Endothelial cell of umbilical vein (primary cell): ENCODE results near the gene MDP1. TPM values are rescaled to one million over a fixed set of nuclear protein-coding genes. Genes with fewer than 3 reads are reported as not detected.
"Not testable (repeated sequence)": the region's sequence is repeated elsewhere in the genome, so short reads cannot be mapped to it uniquely, and the experiment has no call there.

Experiments
- BruUV-seq: library from RNA; stranded (reverse); fragments of 400-500 nt; replicated peaks from 2 replicates; lab custom pipeline; 2021; lab: Mats Ljungman, UMichigan
- CTCF ChIA-PET: fragments of 300-600, 350-600 bp; sonication (Branson Sonifier 250); formaldehyde crosslinking; loops from one replicate; lab custom pipeline; 2021; ENCODE audit warnings: antibody characterized with exemption, inconsistent platforms; lab: Charles Lee
- POLR2A ChIA-PET: fragments of 300-600, 350-600 bp; sonication (Branson Sonifier 250); formaldehyde crosslinking; loops from one replicate; lab custom pipeline; 2021; ENCODE audit warnings: antibody characterized with exemption, inconsistent platforms; lab: Charles Lee
- DNase-seq: peaks from one replicate; pipeline ENCODE4 v3.0.0-alpha.2; 2011; ENCODE audit warnings: low read depth, low spot score
- FAIRE-seq: peaks from 2 replicates; lab custom pipeline; 2011; peaks lifted over from hg19 to GRCh38; lab: Jason Lieb, UNC
- H2AFZ ChIP-seq: 2 replicates; pipeline ENCODE4 v1.6.0; 2012; ENCODE audit warnings: low read depth, low read length, control low read depth, inconsistent platforms
- H3K27ac ChIP-seq: 2 replicates; pipeline ENCODE4 v1.5.1; 2011; ENCODE audit warnings: low read depth, mild to moderate bottlenecking, control low read depth, low read length, moderate library complexity; ENCODE audit not compliant: insufficient read depth
- H3K27me3 ChIP-seq, 2 experiments: 2 replicates each; pipeline versions ENCODE4 v1.6.0 to v1.6.1; 2011; ENCODE audit warnings: low read length in 2 of 2, mixed read lengths in 1 of 2; ENCODE audit not compliant: control insufficient read depth in 2 of 2, insufficient read depth in 2 of 2
- H3K36me3 ChIP-seq, 2 experiments: 2 replicates in 1 of 2; 3 replicates in 1 of 2; pipeline ENCODE4 v1.5.1; 2011; ENCODE audit warnings: low read length in 2 of 2, mild to moderate bottlenecking in 1 of 2, moderate library complexity in 1 of 2; ENCODE audit not compliant: control insufficient read depth in 2 of 2, insufficient read depth in 2 of 2; ENCODE audit errors: extremely low read depth in 1 of 2
- H3K4me1 ChIP-seq: 3 replicates; pipeline ENCODE4 v1.5.1; 2011; ENCODE audit warnings: mild to moderate bottlenecking, low read length; ENCODE audit not compliant: control insufficient read depth, insufficient read depth; ENCODE audit errors: extremely low read depth
- H3K4me2 ChIP-seq: 2 replicates; pipeline ENCODE4 v1.6.1; 2011; ENCODE audit warnings: low read length, control low read depth, mixed read lengths; ENCODE audit not compliant: insufficient read depth
- H3K4me3 ChIP-seq, 3 experiments: fragments of 200-600 bp in 1 of 3; sonication (generic), shearing (Covaris generic) in 1 of 3; replicated peaks in 1 of 3; 2 replicates each; pipeline ENCODE4 v1.5.1; 2011 to 2016; ENCODE audit warnings: control low read depth in 3 of 3, low read length in 3 of 3, mild to moderate bottlenecking in 2 of 3, inconsistent platforms in 1 of 3, low read depth in 1 of 3, moderate library complexity in 1 of 3; ENCODE audit not compliant: insufficient read depth in 1 of 3
- H3K79me2 ChIP-seq: 2 replicates; pipeline ENCODE4 v1.6.0; 2012; ENCODE audit warnings: low read length, inconsistent platforms; ENCODE audit not compliant: control insufficient read depth, insufficient read depth
- H3K9ac ChIP-seq: replicated peaks from 2 replicates; pipeline ENCODE3; 2011; ENCODE audit warnings: low read length, control low read depth; ENCODE audit not compliant: insufficient read depth; ENCODE audit errors: extremely low read depth
- H3K9me1 ChIP-seq: replicated peaks from 3 replicates; pipeline ENCODE4 v1.6.0; 2011; ENCODE audit warnings: mild to moderate bottlenecking, low read length; ENCODE audit not compliant: control insufficient read depth, insufficient read depth; ENCODE audit errors: extremely low read depth
- H3K9me3 ChIP-seq: replicated peaks from 2 replicates; pipeline ENCODE4 v1.5.1; 2012; ENCODE audit warnings: low read length, inconsistent platforms; ENCODE audit not compliant: control insufficient read depth, insufficient read depth
- H4K20me1 ChIP-seq: replicated peaks from 2 replicates; pipeline ENCODE3; 2011; ENCODE audit warnings: mild to moderate bottlenecking, low read length; ENCODE audit not compliant: control insufficient read depth, insufficient read depth; ENCODE audit errors: extremely low read depth
- CTCF ChIP-seq, 2 donors: IDR thresholded peaks; 1 replicate in 1 of 2; 2 replicates in 1 of 2; pipeline ENCODE4 v1.5.1; 2011; ENCODE audit warnings: low read length in 2 of 2, mild to moderate bottlenecking in 2 of 2, moderate library complexity in 2 of 2, control low read depth in 1 of 2, inconsistent platforms in 1 of 2, low read depth in 1 of 2; ENCODE audit not compliant: insufficient read depth in 1 of 2; ENCODE audit errors: extremely low read depth in 1 of 2
- EZH2 ChIP-seq: IDR thresholded peaks from 2 replicates; pipeline ENCODE4 v1.6.1; 2012; ENCODE audit warnings: borderline replicate concordance, low read depth, mild to moderate bottlenecking, moderate library complexity, low read length, inconsistent platforms; ENCODE audit not compliant: severe bottlenecking
- FOS ChIP-seq: IDR thresholded peaks from 2 replicates; pipeline ENCODE4 v1.6.1; 2011; ENCODE audit warnings: mild to moderate bottlenecking, low read length, moderate library complexity, borderline replicate concordance; ENCODE audit not compliant: insufficient read depth
- GATA2 ChIP-seq: IDR thresholded peaks from 2 replicates; pipeline ENCODE4 v1.7.0; 2011; ENCODE audit warnings: low read depth, mild to moderate bottlenecking, moderate library complexity, mixed read lengths, low read length; ENCODE audit not compliant: insufficient read length, insufficient read depth
- JUN ChIP-seq: IDR thresholded peaks from 2 replicates; pipeline ENCODE4 v1.6.1; 2011; ENCODE audit warnings: borderline replicate concordance, low read depth; ENCODE audit not compliant: insufficient read length, insufficient read depth
- MAX ChIP-seq: IDR thresholded peaks from 2 replicates; pipeline ENCODE4 v1.6.1; 2011; ENCODE audit not compliant: insufficient read depth, insufficient read length
- MYC ChIP-seq: IDR thresholded peaks from one replicate; pipeline ENCODE4 v1.6.1; 2011; ENCODE audit warnings: mild to moderate bottlenecking, low read depth, low read length
- POLR2A ChIP-seq: IDR thresholded peaks from 2 replicates; pipeline ENCODE4 v1.6.1; 2012; ENCODE audit warnings: low read depth, mild to moderate bottlenecking, control low read depth, low read length
- POLR2AphosphoS5 ChIP-seq: IDR thresholded peaks from 2 replicates; pipeline ENCODE4 v1.6.1; 2012; ENCODE audit warnings: low read depth, mild to moderate bottlenecking, control low read depth, low read length, moderate library complexity; ENCODE audit not compliant: insufficient read depth
- dilution Hi-C: fragments of 300-500 bp; cut with MboI; formaldehyde crosslinking; loops from one replicate; pipeline ENCODE4 v1.15.0; 2019; ENCODE audit warnings: low sequenced_read_pairs; ENCODE audit not compliant: extremely low pct_ligation_motif_present
- intact Hi-C: fragments of 100-400 bp; cut with micrococcal nuclease; formaldehyde crosslinking; loops from one replicate; pipeline ENCODE4 v1.10.0; 2022
- polyA plus RNA-seq, 4 experiments: library from polyadenylated mRNA; depleted of rRNA in 3 of 4; stranded (reverse) in 3 of 4; unstranded in 1 of 4; fragments of >200 nt; gene quantifications; 2 replicates each; pipeline versions ENCODE4 v1.2.1 to v1.2.3, GENCODE V29; 2011 to 2012; ENCODE audit warnings: missing spikeins in 1 of 4
- total RNA-seq: library from RNA; stranded (reverse); gene quantifications from 2 replicates; pipeline ENCODE4 v1.2.3, GENCODE V29; 2021

MDP1 gene
- total and polyA plus RNA-seq, 2 donors (not counting 3 experiments of a cell fraction or from before 2014, with no cell fraction given) = 8.1 to 22.7 TPM

- dilution Hi-C loops (no loop called here), intact Hi-C loops (loop anchor here (5.0 kb wide), 1 partner anchor 162 kb away; no protein-coding TSS in a partner anchor)
- ChIA-PET CTCF (interaction anchor here (0.9 to 2.7 kb wide), 4 partner anchors 9 to 89 kb away, joined by 3 to 14 read pairs (median 7); partner anchors contain the start of gene TINF2), POLR2A (no interaction called here)
- BruUV-seq = no TSS peak
- no peak overlapping the region for H2AFZ ChIP-seq
- no peak overlapping the region for H3K9ac ChIP-seq
- no peaks in the 10 kb centered on the region for H3K27me3 ChIP-seq
- no peaks in the 10 kb centered on the region for H4K20me1 ChIP-seq
- H3K4me1 ChIP-seq = peaks cover 5% of the 10 kb centered on the region
- no peaks in the 10 kb centered on the region for H3K9me1 ChIP-seq
- H3K9me3 ChIP-seq = no peaks in the 10 kb centered on the region
- TF ChIP-seq CTCF (IDR thresholded peaks at IDR 0.05; ENCODE audit: extremely low read depth in 1 of 2, insufficient read depth in 1 of 2, low read depth in 1 of 2, low read length in 2 of 2) (no peak), JUN (no peak), POLR2AphosphoS5 (no peak), MAX (no peak), EZH2 (no peak), MYC (no peak), FOS (no peak), GATA2 (no peak), POLR2A (no peak)
- no peak overlapping the region for H3K4me3 ChIP-seq
- H3K4me2 ChIP-seq = no peak overlapping the region
- peaks cover 2 to 4% of the 10 kb centered on the region in 2 experiments for H3K36me3 ChIP-seq
- FAIRE-seq (no peak), DNase-seq (no peak)
- H3K79me2 ChIP-seq = peaks cover 46% of the 10 kb centered on the region
- no peak overlapping the region for H3K27ac ChIP-seq
These were observed 3.2 kb upstream of the MDP1 start for GRCh38 chr14:24219080-24219479.

- H3K9me1 ChIP-seq, H3K9ac ChIP-seq, H3K27me3 ChIP-seq, H3K4me2 ChIP-seq, H3K9me3 ChIP-seq, dilution Hi-C loops, H3K27ac ChIP-seq, H3K4me3 ChIP-seq, H3K36me3 ChIP-seq, DNase-seq, H2AFZ ChIP-seq, H4K20me1 ChIP-seq, BruUV-seq, POLR2A ChIA-PET: not testable (repeated sequence)
- Histone ChIP-seq H3K4me1 (peaks cover 11% of the 10 kb centered on the region), H3K79me2 (peaks cover 30% of the 10 kb centered on the region)
- intact Hi-C loops = loop anchor here (1.0 to 5.0 kb wide), 5 partner anchors 25 to 214 kb away; partner anchors contain the start of genes RABGGTA and TINF2
- CTCF ChIA-PET = interaction anchor here (1.8 kb wide), 1 partner anchor 54 kb away, joined by 12 read pairs; the partner anchor contains the start of gene RABGGTA
- FAIRE-seq = peak; percentile 64
These were observed 1.0 kb upstream of the MDP1 start for GRCh38 chr14:24216876-24217275.
